RWPE1 (cell line): Measurements from ENCODE around the gene SORBS1.
A peak's percentile ranks its signal among the peaks of the same experiment; 100 is the strongest.

Experiments used
- CTCF ChIA-PET: fragments of 350-600 bp; sonication (Branson Sonifier 250); formaldehyde crosslinking; extraction: SDS; loops from one replicate; lab custom pipeline; 2021; lab: Yijun Ruan, JAX
- POLR2A ChIA-PET: fragments of 400-600 bp; formaldehyde crosslinking; extraction: SDS; loops from one replicate; lab custom pipeline; 2020; ENCODE audit warnings: antibody characterized with exemption; ENCODE audit not compliant: low non-redundant PET; lab: Yijun Ruan, JAX
- DNase-seq: peaks from one replicate; pipeline ENCODE4 v3.0.0; 2012; ENCODE audit warnings: low spot score
- H3K27ac ChIP-seq: fragments of 450-650 bp; 2 replicates; pipeline ENCODE4 v1.5.1; 2017
- CTCF ChIP-seq: fragments of 450-650 bp; conservative IDR thresholded peaks from 2 replicates; pipeline ENCODE4 v1.5.1; 2017; ENCODE audit warnings: low read depth, mild to moderate bottlenecking

Gene SORBS1

GRCh38 chr10:95337423-95338160, 223.6 kb downstream of the SORBS1 start:
- no peak for TF ChIP-seq CTCF
- POLR2A ChIA-PET, result no interaction called here
- DNase-seq, result no peak
- no peak overlapping the region for H3K27ac ChIP-seq
- CTCF ChIA-PET, result no interaction called here

- TF ChIP-seq CTCF, result no peak
- POLR2A ChIA-PET, result no interaction called here
- no peak for DNase-seq
- no peak overlapping the region for H3K27ac ChIP-seq
- CTCF ChIA-PET, result no interaction called here
Observed at GRCh38 chr10:95336702-95337101, 224.5 kb downstream of the SORBS1 start.

- ChIA-PET POLR2A (no interaction called here), CTCF (no interaction called here)
- no peak for TF ChIP-seq CTCF
- no peak overlapping the region for H3K27ac ChIP-seq
- no peak for DNase-seq
Observed at GRCh38 chr10:95335933-95336699, 225.1 kb downstream of the SORBS1 start.

- DNase-seq, result no peak
- CTCF ChIA-PET, result no interaction called here
- H3K27ac ChIP-seq, result peak overlapping the region; percentile 70
- POLR2A ChIA-PET, result no interaction called here
- TF ChIP-seq CTCF, result no peak
Observed at GRCh38 chr10:95334805-95335144, 226.4 kb downstream of the SORBS1 start.

- peak; percentile 61 for DNase-seq
- peak overlapping the region; percentile 70 for H3K27ac ChIP-seq
- CTCF ChIA-PET, result interaction anchor here (0.5 to 1.6 kb wide), 2 partner anchors 29 to 79 kb away, joined by 3 to 9 read pairs; no protein-coding TSS in a partner anchor
- TF ChIP-seq CTCF, result no peak
- POLR2A ChIA-PET, result no interaction called here
Observed at GRCh38 chr10:95333997-95334804, 227.0 kb downstream of the SORBS1 start.

GRCh38 chr10:95332666-95333249, 228.4 kb downstream of the SORBS1 start:
- ChIA-PET POLR2A (interaction anchor here (0.6 kb wide), 1 partner anchor 100 kb away, joined by 3 read pairs; no protein-coding TSS in a partner anchor), CTCF (interaction anchor here (1.6 kb wide), 1 partner anchor 30 kb away, joined by 9 read pairs; no protein-coding TSS in a partner anchor)
- no peak for TF ChIP-seq CTCF
- DNase-seq, result no peak
- no peak overlapping the region for H3K27ac ChIP-seq
